GM19324 (cell line): Measurements from ENCODE around the gene MGRN1.

ENCODE experiments used
- ATAC-seq: cut with Tn5 transposase; IDR thresholded peaks from one replicate; pipeline ENCODE4 v1.9.1; 2021; ENCODE audit warnings: mild to moderate bottlenecking, moderate library complexity; ENCODE audit not compliant: unreplicated experiment, low FRiP score

The MGRN1 gene

GRCh38 chr16:4618645-4619418 is 5.8 kb upstream of the MGRN1 start:
- ATAC-seq: no peak

DNA sequence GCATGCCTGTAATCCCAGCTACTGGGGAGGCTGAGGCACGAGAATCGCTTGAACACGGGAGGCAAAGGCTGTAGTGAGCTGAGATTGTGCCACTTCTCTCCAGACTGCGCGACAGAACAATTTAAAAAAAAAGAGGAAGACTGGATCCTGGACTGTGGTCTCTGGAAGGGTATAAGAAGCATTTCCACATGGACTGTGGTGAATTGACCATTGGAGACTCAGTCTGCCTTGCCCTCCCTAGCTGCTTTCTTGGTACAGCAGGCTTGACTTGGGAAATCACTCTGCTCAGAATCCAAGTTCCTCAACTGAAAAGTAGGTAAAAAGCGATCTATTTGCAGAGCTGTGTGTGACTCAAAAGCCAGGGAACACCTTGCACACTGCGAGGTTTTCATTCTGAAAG is 1.0 kb upstream of the MGRN1 start:
- ATAC-seq: no peak

DNA sequence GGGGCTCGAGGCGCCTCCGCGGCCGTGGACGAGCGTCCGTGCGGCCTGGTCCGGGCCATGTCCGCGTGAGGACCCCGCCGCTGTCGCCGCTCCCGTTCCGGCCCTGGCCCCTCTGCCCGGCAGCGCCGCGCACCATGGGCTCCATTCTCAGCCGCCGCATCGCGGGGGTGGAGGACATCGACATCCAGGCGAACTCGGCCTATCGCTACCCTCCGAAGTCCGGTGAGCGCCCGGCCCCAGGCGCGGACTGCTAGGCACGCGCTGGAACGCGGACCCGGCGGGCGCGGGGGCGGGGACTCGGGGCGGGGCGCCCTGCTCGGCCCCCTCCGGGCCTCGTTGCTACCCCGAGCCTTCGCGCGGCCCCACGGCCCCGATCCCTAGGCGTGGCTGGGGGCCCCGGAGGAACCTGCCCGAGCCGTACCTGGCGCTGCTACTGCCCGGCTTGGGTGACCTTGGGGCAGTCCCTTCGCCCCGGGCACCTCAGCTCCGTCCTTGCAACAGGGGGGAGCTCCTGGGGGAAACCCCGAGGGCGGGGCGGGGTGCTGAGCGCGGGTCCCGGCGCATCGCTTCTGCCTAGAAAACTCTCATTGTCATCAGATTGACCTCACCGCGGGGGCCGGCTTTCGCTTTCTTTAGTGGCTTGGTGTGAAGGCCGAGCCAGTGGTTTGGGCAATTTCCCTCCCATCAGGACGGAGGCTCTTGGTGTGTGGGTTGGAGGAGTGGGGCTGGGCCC is 367 bp downstream of the MGRN1 start:
- peak; percentile 60 for ATAC-seq

- ATAC-seq: peak; percentile 6
These were observed 1.0 kb downstream of the MGRN1 start for GRCh38 chr16:4625560-4626159.

DNA sequence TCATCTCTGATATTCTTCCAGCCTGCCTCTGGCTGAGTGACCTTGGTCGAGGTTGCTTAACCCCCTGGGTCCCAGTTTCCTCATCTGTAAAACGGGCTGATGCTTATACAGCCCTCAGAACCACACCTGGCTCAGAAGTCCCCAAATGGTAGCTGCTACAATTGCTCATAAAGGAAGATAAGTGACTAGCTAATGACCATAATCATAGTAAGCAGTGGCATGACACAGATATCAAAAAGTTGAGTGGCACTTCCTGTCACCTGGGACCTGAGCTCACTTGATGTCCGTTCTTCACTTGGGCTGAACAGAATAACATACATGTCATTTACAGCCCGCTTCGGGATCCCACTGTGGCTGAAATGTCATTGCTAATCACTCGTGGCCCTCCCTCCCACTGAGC is 1.8 kb downstream of the MGRN1 start:
- ATAC-seq: no peak

DNA sequence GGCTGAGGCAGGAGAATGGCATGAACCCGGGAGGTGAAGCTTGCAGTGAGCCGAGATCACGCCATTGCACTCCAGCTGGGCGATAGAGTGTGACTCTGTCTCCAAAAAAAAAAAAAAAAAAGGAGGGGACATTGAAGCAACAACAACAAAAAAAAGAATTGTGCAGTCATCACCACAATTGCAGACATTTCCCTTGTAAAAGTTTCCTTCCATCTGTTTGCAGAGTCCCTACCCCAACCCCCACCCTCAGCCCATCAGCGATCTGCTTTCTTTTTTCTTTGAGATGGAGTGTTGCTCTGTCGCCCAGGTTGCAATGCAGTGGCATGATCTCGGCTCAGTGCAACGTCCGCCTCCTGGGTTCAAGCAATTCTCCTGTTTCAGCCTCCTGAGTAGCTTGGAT is 3.7 kb downstream of the MGRN1 start:
- ATAC-seq: no peak

- no peak for ATAC-seq
These were observed 6.8 kb downstream of the MGRN1 start for GRCh38 chr16:4631444-4631843.

- ATAC-seq: no peak
These were observed 9.4 kb downstream of the MGRN1 start for GRCh38 chr16:4633910-4634635.

- no peak for ATAC-seq
These were observed 10.1 kb downstream of the MGRN1 start for GRCh38 chr16:4634768-4635167.

DNA sequence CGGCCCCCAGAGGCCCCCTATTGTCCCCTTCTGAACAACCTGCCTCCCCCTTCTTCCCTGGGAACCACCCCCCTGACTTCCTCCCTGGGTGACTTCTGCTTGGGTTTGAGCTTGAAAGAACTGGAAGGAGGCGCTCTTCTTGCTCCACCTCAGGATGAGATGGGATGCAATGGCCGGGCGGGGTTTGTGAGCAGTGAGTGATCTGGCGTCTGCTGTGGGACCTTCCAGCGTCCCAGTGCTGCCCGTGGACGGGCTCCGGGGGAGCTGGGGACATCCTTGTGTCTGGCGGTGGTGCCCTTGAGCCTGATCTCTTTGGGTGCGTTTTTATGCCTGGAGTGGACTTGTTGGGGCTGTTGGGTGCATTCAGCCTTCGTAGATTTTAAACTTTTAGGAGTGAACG is 11.6 kb downstream of the MGRN1 start:
- ATAC-seq: no peak

DNA sequence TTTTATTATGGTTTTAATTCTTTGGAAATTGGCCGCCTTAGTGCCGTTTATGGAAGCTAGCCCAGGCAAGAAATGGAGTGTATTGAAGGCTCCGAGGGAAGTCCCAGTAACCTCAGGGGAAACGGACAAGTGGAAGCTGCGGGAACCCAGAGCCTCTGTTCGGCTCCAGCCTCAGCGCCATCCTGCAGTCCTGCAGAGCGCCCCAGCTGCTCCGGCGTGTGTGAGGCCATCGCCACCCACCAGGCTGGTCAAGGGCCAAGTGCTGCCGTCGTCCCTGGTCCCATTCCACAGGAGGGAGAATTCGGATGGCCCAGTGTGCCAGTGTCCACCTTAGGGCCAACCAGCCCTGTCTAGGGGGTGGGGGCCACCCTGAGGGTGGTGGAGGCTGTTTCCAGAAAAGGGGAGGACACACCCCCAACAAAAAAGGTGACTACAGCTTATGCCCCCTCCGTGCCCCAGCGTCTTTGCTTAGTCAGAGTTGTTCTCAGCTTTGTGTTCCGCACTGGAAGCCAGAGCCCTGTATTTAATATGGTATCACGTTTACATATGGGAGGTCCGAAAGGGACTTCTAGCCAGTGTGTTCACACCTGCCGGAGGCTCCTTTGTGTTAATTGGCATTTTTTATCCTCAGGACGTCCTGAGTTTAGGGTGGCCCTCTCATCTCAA is 13.0 kb downstream of the MGRN1 start:
- ATAC-seq: no peak

DNA sequence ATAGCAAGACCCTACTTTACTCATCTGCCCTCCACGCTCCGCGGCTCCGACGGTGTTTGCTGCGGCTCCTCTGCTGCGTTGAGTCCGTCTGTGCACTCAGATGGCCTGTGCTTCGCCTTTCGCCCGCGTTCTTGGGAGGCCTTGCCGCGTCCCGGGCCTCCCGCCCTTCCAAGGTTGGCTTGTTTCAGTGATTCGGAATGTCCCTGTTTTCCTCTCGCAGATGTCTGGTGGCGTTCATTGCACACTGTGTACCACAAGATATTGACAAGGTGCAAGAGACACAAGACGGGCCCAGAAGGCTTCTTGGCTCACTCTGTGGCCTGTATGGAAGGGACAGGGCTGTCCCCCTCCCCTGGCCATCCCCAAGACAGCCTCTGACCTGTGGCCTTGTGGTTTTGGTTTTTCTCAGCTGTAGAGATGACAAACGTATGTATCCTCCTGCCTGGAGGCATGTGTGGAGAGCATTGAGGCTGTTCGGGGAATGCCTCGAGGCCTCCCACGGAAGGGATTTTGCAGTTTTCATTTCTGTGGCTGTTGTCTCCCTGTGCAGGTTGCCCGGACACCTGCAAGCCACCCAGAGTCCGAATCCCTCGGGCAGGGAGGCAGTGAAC is 15.4 kb downstream of the MGRN1 start:
- no peak for ATAC-seq

DNA sequence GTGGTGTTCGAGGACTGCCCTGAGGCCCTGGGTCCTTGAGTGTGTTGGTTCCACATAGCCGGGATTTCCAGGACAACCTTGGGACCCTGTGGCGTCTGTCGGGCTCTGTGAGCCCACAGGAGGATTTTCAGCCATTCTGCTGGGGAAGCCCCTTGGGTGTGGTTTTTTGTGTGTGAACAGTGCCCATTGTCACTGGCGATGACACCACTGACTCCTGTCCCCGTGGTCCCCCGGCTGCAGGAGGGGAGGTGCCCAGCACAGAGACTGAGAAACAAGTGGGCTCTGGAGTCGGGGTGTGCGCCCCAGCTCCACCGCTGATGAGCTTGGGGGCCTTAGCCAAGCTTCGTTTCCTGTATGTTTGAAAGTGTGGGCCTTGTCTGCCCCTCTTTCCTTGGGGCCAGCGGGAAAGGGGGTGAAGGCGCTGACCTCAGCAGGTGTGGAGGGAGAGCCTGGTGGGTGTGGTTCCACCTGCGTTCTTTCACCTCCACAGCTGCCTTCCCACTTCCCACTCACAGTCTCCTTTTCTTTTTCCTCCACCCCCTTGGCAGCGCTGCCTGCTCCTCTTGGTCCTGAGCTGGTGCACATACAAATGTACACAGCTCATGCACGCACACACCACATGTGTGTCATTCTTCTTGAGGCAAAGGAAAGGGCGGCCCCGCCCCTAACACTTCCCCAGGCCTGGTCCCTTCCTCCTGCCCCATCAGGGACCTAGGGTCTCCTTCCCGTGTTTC is 16.1 kb downstream of the MGRN1 start:
- no peak for ATAC-seq

GRCh38 chr16:4641306-4641687 is 16.7 kb downstream of the MGRN1 start:
- no peak for ATAC-seq

GRCh38 chr16:4641895-4642294 is 17.3 kb downstream of the MGRN1 start:
- no peak for ATAC-seq

GRCh38 chr16:4646773-4647643 is 22.4 kb downstream of the MGRN1 start:
- no peak for ATAC-seq

DNA sequence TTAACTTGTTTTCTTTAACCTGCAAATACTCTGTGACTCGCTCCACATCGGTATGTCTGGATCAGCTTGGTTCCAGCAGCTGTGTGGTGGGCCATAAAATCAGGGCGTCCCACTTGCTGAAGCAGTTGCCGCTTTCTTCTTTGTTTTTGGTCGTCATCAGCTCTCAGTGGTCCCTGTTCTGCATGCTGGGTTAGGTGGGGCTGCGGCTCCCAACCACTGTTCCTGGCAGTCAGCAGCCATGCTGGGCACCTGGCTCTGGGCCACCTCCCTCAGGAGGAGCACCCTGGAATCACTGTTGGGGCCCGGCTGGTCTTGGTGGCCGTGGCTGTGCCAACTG is 23.0 kb downstream of the MGRN1 start:
- no peak for ATAC-seq

- ATAC-seq: no peak
These were observed 24.3 kb downstream of the MGRN1 start for GRCh38 chr16:4648917-4649316.
